ENCODE data around the gene MAML3.
"Not testable (repeated sequence)": the region's sequence is repeated elsewhere in the genome, so short reads cannot be mapped to it uniquely, and the experiment has no call there.

MAML3 gene

GRCh38 chr4:139961344-139961946 lies 192.5 kb downstream of the MAML3 start:
- DNase-seq (ENCODE audit: low read depth in 2 of 2): no peak

- no peak for DNase-seq (ENCODE audit: low read depth in 2 of 2)
These were observed 194.6 kb downstream of the MAML3 start for GRCh38 chr4:139959396-139959795.

DNA sequence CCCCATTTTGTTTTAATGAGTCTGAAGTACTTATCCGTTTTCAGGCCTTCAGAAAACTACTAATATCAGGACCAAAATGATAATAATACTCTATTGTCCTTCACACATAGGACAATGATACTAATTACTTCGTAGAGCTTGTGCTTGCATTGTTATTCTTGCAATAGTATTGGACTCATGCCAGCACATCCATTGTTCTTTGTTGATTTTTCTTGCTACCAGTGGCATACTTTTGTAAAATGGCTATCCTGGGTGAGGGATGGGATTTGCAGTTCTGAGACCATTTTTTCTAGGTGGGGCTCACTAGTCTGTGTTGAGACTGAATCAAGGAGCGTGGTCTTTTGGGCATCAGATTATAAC lies 195.3 kb downstream of the MAML3 start:
- DNase-seq (ENCODE audit: low read depth in 2 of 2): no peak

- no peak for DNase-seq (ENCODE audit: low read depth in 2 of 2)
These were observed 195.8 kb downstream of the MAML3 start for GRCh38 chr4:139957986-139958738.

DNA sequence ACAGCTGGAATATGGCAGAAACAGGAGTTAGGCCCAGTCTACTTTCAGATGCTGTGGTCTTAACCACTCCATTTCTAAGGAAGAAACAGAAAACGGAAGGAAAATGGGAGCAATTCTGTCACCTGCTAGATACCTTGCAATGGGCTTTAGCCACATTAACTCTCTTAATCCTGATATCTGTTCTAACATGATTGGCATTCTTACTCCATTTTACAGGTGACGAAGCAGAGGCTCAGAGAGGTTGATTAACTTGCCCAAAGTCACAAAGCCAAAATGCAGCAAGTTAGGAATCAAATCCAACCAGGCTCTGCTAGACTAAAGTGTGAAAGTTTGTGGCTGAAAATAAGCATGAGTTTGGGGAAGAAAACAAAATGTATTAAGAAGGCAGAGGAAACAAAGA lies 196.9 kb downstream of the MAML3 start:
- DNase-seq (ENCODE audit: low read depth in 2 of 2): no peak

GRCh38 chr4:139956507-139957017 lies 197.4 kb downstream of the MAML3 start:
- DNase-seq (ENCODE audit: low read depth in 2 of 2): no peak

- DNase-seq (ENCODE audit: low read depth in 2 of 2): no peak
These were observed 198.4 kb downstream of the MAML3 start for GRCh38 chr4:139955600-139955999.

- no peak for DNase-seq (ENCODE audit: low read depth in 2 of 2)
These were observed 199.5 kb downstream of the MAML3 start for GRCh38 chr4:139954512-139954911.

DNA sequence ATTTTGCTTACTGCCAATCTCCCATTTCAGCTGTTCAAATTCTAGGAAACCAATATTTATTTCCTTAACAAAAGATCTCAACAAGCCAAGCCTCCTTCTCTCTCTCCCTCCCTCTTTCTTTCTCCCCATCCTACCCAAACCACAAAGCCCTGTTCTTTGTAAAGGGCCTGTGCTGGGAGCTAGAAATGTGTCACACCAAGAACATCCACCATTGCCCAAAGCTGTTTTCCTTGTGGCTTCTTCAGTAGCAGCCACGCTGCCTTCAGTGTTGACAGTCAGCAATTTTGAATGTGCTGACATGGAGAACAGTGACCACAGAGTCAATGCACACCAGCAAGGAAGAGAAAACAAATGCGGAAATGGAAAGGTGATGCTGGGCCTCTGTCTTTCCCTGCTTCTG lies 203.0 kb downstream of the MAML3 start:
- peak in 1 of 2 donors; percentile 7 for DNase-seq (ENCODE audit: low read depth in 2 of 2)

GRCh38 chr4:139950568-139950967 lies 203.4 kb downstream of the MAML3 start:
- peak in 1 of 2 donors; percentile 16 for DNase-seq (ENCODE audit: low read depth in 2 of 2)

DNA sequence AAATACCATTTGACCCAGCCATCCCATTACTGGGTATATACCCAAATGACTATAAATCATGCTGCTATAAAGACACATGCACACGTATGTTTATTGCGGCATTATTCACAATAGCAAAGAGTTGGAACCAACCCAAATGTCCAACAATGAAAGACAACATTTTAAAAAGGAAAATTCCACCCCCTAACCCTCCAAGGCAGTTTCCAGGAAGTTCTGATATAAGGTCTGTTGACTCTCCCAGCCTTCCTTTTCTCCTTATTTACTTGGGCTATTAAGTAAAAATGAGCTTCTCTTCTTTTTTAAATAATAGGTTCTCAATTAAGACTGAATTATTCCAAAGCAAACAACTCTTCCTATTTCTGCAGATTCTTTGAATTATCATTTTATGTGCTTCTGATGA lies 209.1 kb downstream of the MAML3 start:
- not testable (repeated sequence) for DNase-seq (ENCODE audit: low read depth in 2 of 2)

- DNase-seq (ENCODE audit: low read depth in 2 of 2): no peak
These were observed 210.7 kb downstream of the MAML3 start for GRCh38 chr4:139943277-139943676.

DNA sequence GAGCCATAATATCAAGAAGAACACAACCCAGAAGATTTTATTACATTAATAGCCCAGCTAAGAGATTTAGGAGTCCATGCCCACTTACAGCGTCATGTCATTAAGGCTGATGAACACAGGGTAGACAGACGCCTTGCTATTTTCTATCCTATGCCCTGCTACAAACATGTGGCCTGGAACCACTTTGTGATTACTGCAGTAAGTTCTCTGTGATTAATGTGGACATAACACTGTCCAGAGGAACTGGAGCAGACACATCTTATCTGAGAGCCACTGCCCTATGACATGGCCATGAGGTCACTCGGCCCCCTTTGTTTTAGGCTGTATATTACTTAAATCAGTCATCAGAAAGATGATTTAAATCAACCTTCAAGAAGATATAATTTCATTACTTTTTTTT lies 211.7 kb downstream of the MAML3 start:
- DNase-seq (ENCODE audit: low read depth in 2 of 2): no peak

DNA sequence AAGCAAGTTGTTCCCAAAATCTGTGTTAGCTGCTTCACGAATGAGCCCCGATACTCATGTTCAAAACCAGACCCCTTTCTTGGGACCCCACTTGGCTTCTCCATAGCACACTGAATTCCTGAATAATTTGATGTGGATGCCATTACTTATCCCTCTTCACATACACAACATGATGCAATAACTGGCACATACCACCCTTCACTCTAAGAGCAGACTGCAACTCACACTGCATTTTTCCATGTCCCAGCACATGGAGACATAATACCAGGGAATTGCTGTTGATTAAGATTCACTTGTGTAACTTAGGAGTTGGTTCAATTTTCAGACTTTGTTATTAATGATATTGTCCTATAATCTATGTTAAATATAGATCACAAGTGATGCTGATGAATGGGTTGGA lies 213.4 kb downstream of the MAML3 start:
- no peak for DNase-seq (ENCODE audit: low read depth in 2 of 2)

DNA sequence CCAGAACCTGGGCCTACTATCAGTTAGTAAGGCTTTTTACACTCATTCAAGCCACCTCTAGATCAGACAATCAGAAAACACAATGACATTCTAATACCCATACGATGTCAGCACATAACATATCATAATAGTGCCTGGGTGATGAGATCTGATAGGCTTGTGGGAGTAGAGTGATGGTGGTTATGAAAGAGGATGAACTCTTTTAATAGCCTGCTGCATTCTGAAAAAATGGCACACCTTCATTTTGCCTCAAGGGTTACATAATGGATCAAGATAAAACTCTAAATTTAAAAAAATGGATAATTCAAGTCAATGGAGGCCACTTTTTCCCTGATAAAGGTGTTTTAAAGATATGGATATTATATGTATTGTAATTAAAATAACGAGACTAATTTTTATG lies 215.6 kb downstream of the MAML3 start:
- no peak for DNase-seq (ENCODE audit: low read depth in 2 of 2)

GRCh38 chr4:139935911-139936310 lies 218.1 kb downstream of the MAML3 start:
- no peak for DNase-seq (ENCODE audit: low read depth in 2 of 2)

- no peak for DNase-seq (ENCODE audit: low read depth in 2 of 2)
These were observed 219.2 kb downstream of the MAML3 start for GRCh38 chr4:139934708-139935195.

- DNase-seq (ENCODE audit: low read depth in 2 of 2): no peak
These were observed 219.8 kb downstream of the MAML3 start for GRCh38 chr4:139934057-139934707.

DNA sequence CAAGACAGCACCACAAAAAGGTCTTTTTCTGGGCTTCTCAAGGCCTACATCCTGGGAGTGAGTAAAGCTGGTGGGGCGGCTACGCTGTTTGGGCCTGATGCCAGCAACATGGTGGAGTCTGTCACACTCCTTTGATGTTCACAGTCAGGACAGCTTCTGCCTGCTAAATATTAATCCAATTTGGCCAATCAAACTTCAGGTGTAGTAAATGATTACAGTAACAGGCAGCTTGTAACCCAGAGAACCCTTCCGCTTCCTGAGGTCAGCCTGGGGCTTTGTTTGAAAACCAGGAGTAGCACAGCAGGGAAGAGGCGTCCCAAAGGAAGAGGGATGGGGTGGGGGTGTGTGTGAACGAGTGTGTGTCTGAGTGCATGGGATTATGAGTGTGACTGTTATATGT lies 220.4 kb downstream of the MAML3 start:
- no peak for DNase-seq (ENCODE audit: low read depth in 2 of 2)

GRCh38 chr4:139933104-139933503 lies 220.9 kb downstream of the MAML3 start:
- DNase-seq (ENCODE audit: low read depth in 2 of 2): no peak

- DNase-seq (ENCODE audit: low read depth in 2 of 2): no peak
These were observed 229.2 kb downstream of the MAML3 start for GRCh38 chr4:139924782-139925181.

GRCh38 chr4:139922406-139923024 lies 231.5 kb downstream of the MAML3 start:
- DNase-seq (ENCODE audit: low read depth in 2 of 2): no peak
